NCI-H1417 (cell line): Measurements from ENCODE around the gene LCP1.

Experiments
- DNase-seq, 3 experiments: peaks; one replicate each; lab custom pipeline; 2025; lab: John Stamatoyannopoulos, UW

LCP1 gene

DNA sequence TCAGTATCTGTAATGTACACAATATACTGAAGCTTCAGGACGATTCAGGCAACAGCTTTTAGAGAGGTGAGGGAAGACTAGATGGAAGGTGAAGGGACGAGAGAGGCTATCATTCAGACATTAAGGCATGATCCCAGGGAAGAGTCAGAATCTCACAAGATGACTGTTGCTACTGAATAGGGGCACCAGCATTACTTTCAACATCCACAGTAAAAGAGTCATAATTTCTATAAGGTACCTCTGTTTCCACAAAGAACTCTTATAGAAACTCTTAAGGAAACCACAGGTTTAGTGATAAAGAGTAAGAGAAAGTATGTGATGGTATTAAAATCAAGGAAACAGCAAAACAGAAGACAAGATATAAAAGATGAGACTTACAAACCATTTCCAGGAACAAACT is 23.0 kb downstream of the LCP1 start:
- no peak for DNase-seq

DNA sequence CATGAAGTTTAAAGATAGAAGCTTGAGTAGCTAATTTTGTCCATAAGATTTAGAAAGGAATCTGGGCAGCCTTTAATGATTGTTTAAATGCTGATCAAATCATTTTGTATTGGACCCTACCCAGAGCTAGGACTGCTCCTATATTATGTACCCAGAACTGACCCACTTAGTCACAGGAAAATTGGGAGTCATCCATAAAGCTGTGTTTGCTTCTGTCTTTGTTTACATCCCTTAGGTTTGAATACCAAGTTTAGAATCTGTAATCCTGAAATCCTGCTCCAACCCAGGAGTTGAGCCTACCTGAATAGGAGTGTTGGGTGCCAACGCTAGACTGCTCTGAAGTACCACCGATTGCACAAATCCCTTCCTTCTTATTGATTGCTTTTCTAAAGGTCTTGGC is 23.8 kb downstream of the LCP1 start:
- DNase-seq: no peak

DNA sequence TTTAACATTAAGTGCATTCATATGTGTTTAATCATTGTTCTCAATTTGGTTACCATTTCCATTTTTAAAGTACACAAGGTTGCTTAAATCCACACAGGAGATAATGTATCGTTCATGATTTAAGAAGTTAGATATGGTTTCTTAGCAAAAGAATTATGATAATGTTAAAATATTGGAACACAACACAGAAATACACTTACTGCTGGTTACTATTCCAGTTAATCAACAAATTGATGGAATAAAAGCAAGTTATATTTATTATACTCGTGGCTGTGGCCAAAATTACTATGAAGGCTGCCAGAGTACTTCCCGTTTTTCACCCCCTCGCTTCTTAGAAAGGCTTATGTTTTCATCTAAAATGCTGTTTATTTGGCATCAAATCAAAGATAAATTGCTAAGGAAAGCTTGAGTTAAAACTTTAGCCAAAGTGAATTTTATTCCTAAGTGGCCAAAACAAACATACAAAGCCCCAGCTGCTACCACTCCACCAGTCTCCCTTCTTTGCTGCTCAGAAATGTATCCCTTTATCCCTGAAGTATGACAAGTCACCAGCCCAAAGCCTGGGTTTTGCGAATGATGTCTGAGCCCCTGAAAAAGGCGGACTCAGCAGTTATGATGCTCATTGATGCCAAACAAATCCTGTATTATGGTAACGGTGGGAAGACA is 27.7 kb downstream of the LCP1 start:
- DNase-seq: no peak

- no peak for DNase-seq
Observed at GRCh38 chr13:46152627-46153328, 29.2 kb downstream of the LCP1 start.

GRCh38 chr13:46150134-46150693 is 31.8 kb downstream of the LCP1 start:
- DNase-seq: no peak

- DNase-seq: no peak
Observed at GRCh38 chr13:46149272-46150133, 32.5 kb downstream of the LCP1 start.

GRCh38 chr13:46146898-46147297 is 35.1 kb downstream of the LCP1 start:
- peak in 2 of 3 experiments; percentile 2 to 49 for DNase-seq

- DNase-seq: no peak
Observed at GRCh38 chr13:46145950-46146349, 36.0 kb downstream of the LCP1 start.

DNA sequence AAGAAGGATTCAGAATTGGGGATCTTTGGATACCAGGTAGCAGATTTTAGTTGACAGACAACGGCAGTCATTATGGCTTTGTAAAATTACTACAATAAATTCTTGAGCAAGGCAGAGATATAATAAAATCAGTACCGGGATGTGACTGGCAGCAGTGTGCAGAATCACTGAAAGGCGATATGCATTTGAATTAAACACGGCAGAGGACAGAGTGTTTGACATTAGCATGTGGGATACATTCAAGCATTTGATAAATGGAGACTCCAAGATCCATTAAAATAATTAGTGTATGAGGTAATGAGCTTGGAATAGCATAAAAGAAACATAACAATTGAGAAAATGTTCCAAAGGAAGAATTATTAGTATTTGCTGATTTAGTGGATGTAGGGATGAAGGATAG is 36.8 kb downstream of the LCP1 start:
- DNase-seq: no peak

DNA sequence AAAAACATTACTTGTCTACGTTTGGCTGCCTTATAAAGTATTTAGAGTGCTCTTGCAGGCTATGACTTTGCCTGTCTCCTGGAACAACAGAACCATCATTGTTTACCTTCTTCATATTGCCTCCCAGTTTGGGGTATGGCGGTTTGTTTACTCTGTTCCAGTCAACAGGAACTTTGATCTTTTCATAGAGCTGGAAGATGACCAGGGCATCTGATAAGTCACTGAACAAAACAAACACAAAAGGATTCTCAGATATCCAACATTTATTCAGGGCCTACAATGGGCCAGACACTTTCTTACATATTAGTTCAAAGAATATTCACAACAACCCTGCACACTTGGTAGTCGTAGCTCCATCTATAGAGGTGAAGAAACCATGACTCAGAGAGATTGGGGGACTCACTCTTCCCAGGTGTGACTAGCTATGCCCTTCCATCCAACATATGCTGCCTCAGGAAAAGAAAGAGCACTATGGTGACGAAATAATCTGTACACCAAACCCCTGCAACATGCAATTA is 38.7 kb downstream of the LCP1 start:
- peak in 1 of 3 experiments; percentile 64 for DNase-seq

DNA sequence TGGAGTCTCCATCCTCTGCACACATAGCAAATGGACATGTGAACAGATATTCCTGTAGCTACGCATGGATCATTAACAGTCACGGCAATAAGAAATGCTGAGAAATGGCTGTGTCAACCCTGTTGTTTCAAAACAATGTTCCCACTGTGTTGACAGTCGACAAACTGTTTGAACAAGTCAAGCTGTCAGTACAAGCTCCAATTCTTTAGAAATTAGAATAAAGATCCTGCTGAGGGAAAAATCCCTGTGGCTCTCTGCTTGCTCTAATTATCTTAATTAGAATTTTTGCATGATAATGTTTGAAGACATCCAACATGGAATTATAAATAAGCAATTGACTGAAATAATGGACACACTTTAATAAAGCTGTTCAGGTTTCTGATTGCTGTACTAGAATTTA is 39.2 kb downstream of the LCP1 start:
- DNase-seq: peak in 2 of 3 experiments; percentile 3 to 64

- DNase-seq: no peak
Observed at GRCh38 chr13:46140044-46140443, 41.9 kb downstream of the LCP1 start.

- DNase-seq: no peak
Observed at GRCh38 chr13:46137627-46138317, 44.2 kb downstream of the LCP1 start.

GRCh38 chr13:46136688-46137087 is 45.3 kb downstream of the LCP1 start:
- no peak for DNase-seq

DNA sequence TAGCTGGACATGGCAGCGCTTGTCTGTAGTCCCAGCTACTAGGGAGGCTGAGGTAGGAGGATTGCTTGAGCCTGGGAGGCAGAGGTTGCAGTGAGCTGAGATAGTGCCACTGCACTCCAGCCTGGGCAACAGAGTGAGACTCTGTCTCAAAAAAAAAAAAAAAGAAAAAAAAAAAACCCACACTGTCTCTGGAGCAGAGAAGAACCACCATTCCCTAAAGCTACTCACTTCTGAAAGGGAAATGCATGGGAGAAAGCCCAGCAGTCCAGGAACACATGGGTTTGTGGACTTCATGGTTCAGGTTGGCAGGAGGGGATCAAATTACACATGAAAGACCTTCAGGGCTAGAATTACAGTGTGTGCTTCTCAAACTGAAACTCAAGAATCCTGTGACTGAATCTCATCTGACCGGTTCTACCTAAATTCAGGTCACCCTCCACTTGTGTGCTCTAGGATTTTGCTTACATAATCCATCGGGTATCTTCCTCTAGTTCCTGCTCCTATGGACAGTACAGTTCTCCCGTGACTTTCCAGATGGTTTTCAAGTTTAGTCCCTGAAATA is 46.9 kb downstream of the LCP1 start:
- DNase-seq: peak; percentile 49 to 80 (median 69)

GRCh38 chr13:46134494-46134893 is 47.5 kb downstream of the LCP1 start:
- no peak for DNase-seq

- DNase-seq: no peak
Observed at GRCh38 chr13:46132109-46132508, 49.9 kb downstream of the LCP1 start.

DNA sequence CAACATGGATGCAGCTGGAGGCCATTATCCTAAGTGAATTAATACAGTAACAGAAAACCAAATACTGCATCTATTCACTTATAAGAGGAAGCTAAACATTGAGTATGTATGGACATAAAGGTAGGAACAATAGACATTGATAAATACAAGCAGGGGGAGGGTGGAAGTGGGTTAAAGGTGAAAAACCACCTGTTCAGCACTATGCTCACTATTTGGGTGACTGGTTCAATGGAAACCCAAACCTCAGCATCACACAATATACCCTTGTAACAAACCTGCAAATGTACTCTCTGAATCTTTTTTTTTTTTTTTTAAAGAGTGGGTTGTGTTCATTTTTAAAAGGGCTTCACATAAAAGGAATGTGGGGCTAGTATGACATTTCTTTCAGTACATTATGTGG is 50.3 kb downstream of the LCP1 start:
- DNase-seq: no peak

DNA sequence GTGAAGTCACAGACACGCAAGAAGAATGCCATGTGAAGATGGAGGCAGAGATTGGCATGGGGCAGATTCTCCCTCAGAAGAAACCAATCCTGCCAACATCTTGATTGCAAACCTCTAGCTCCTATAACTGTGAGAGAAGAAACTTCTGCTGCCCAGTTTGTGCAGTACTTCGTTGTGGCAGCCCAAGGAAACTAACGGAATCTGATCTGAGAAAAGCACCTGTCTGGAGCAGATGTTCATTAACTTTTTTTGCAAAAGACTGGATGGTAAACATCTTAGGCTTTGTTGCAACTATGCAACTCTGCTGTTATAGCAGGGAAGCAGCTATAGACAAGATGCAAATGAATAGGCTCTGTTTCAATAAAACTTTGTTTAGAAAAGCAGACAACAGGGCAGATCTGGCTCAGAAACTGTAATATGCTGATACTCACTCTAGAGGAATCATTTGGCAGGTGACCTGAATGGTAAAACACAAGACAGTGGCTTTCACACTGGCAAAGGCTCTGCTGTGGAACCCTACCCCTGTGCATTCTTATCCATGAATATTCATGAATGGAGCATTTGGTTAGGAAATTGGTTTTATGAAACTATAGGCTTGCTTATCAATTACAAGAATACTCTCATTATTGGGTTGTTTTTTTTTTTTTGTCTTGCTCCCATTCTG is 51.9 kb downstream of the LCP1 start:
- DNase-seq: no peak

DNA sequence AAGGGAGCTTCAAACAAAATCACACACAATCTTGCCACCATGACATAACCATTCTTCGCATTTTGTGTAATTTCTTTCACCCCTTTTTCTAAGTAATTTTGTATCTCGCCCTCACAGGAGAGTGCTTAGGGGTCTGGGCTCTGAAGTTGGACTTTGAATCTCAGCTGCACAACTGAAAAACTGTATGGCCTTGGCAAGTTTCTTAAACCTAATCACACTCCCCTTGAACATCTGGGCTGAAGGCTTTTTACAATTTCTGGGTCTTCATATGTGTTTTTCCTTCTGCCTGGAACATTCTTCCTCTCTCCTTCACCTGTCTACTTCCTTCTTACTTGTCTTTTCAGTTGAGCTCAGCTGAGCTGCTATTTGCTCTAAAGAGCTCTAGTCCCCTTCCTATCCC is 52.9 kb downstream of the LCP1 start:
- DNase-seq: no peak
